GM19099 (cell line): Measurements from ENCODE around the gene PMIS2.

Source experiments
- POLR2A ChIP-seq: IDR thresholded peaks from 3 replicates; pipeline ENCODE4 v1.6.1; 2011; ENCODE audit warnings: low read depth; ENCODE audit not compliant: insufficient read length; ENCODE audit errors: extremely low read depth

PMIS2 gene

GRCh38 chr19:35552534-35553384 is 33.2 kb upstream of the PMIS2 start:
- TF ChIP-seq POLR2A = no peak

- no peak for TF ChIP-seq POLR2A
Observed at GRCh38 chr19:35553385-35554000, 32.5 kb upstream of the PMIS2 start.

- no peak for TF ChIP-seq POLR2A
Observed at GRCh38 chr19:35554076-35554475, 31.9 kb upstream of the PMIS2 start.

- TF ChIP-seq POLR2A = no peak
Observed at GRCh38 chr19:35555301-35556005, 30.5 kb upstream of the PMIS2 start.

- no peak for TF ChIP-seq POLR2A
Observed at GRCh38 chr19:35556025-35556590, 29.9 kb upstream of the PMIS2 start.

GRCh38 chr19:35556846-35557538 is 29.0 kb upstream of the PMIS2 start:
- TF ChIP-seq POLR2A = no peak

- TF ChIP-seq POLR2A = no peak
Observed at GRCh38 chr19:35557539-35558399, 28.2 kb upstream of the PMIS2 start.

GRCh38 chr19:35558400-35559280 is 27.3 kb upstream of the PMIS2 start:
- TF ChIP-seq POLR2A = no peak

GRCh38 chr19:35559281-35559659 is 26.7 kb upstream of the PMIS2 start:
- TF ChIP-seq POLR2A = no peak

GRCh38 chr19:35559781-35560180 is 26.2 kb upstream of the PMIS2 start:
- no peak for TF ChIP-seq POLR2A

- TF ChIP-seq POLR2A = no peak
Observed at GRCh38 chr19:35560271-35560670, 25.7 kb upstream of the PMIS2 start.

GRCh38 chr19:35560677-35561076 is 25.3 kb upstream of the PMIS2 start:
- no peak for TF ChIP-seq POLR2A

GRCh38 chr19:35561436-35561835 is 24.5 kb upstream of the PMIS2 start:
- no peak for TF ChIP-seq POLR2A

- no peak for TF ChIP-seq POLR2A
Observed at GRCh38 chr19:35562336-35562735, 23.6 kb upstream of the PMIS2 start.

- no peak for TF ChIP-seq POLR2A
Observed at GRCh38 chr19:35562776-35563175, 23.2 kb upstream of the PMIS2 start.
